Neural progenitor cell (in vitro differentiated cells): ENCODE measurements around the gene CRB2. TPM values are rescaled to one million over a fixed set of nuclear protein-coding genes. Genes with fewer than 3 reads are reported as not detected.

Experiments used
- DNase-seq: peaks from one replicate; pipeline ENCODE4 v3.0.0-alpha.2; 2016; ENCODE audit warnings: low spot score
- H2AFZ ChIP-seq: fragments of 200-600 bp; sonication (generic); replicated peaks from 2 replicates; pipeline ENCODE4 v1.6.1; 2016; ENCODE audit warnings: antibody characterized with exemption
- H3F3A ChIP-seq: fragments of 200-600 bp; sonication (generic); 2 replicates; pipeline ENCODE4 v1.6.1; 2016; ENCODE audit warnings: antibody characterized with exemption, low read depth
- H3K27ac ChIP-seq: fragments of 200-600 bp; sonication (generic); 2 replicates; pipeline ENCODE4 v1.5.1; 2016; ENCODE audit warnings: mild to moderate bottlenecking
- H3K27me3 ChIP-seq: fragments of 200-600 bp; sonication (generic); 2 replicates; pipeline ENCODE4 v1.6.1; 2016; ENCODE audit warnings: mild to moderate bottlenecking, moderate library complexity
- H3K36me3 ChIP-seq: fragments of 200-600 bp; sonication (generic); 2 replicates; pipeline ENCODE4 v1.5.1; 2016
- H3K4me1 ChIP-seq: fragments of 200-600 bp; sonication (generic); 2 replicates; pipeline ENCODE4 v1.6.1; 2016; ENCODE audit warnings: mixed run types
- H3K4me2 ChIP-seq: fragments of 200-600 bp; sonication (generic); 2 replicates; pipeline ENCODE4 v1.6.1; 2016
- H3K4me3 ChIP-seq: fragments of 200-600 bp; sonication (generic); 2 replicates; pipeline ENCODE4 v1.5.1; 2016
- H3K79me2 ChIP-seq: fragments of 200-600 bp; sonication (generic); 2 replicates; pipeline ENCODE4 v1.6.1; 2016; ENCODE audit warnings: low read depth
- H3K9ac ChIP-seq: fragments of 200-600 bp; sonication (generic); 2 replicates; pipeline ENCODE4 v1.6.1; 2016
- H3K9me3 ChIP-seq: fragments of 200-600 bp; sonication (generic); 2 replicates; pipeline ENCODE4 v1.5.1; 2016; ENCODE audit warnings: low read depth
- H4K20me1 ChIP-seq: fragments of 200-600 bp; sonication (generic); 2 replicates; pipeline ENCODE4 v1.6.1; 2016; ENCODE audit warnings: low read depth
- H3K27ac Mint-ChIP-seq: 3 replicates; pipeline ENCODE4 v1.8.0; 2021; ENCODE audit warnings: mixed read lengths
- H3K27me3 Mint-ChIP-seq: 2 replicates; pipeline ENCODE4 v1.8.0; 2022; ENCODE audit warnings: low read depth, mild to moderate bottlenecking, inconsistent platforms, moderate library complexity, mixed read lengths; ENCODE audit not compliant: insufficient read depth
- H3K36me3 Mint-ChIP-seq: 3 replicates; pipeline ENCODE4 v1.8.0; 2021; ENCODE audit warnings: mixed read lengths
- H3K4me1 Mint-ChIP-seq: 3 replicates; pipeline ENCODE4 v1.8.0; 2021; ENCODE audit warnings: mixed read lengths
- H3K4me3 Mint-ChIP-seq: 3 replicates; pipeline ENCODE4 v1.8.0; 2021; ENCODE audit warnings: mild to moderate bottlenecking, moderate library complexity, mixed read lengths
- H3K9me3 Mint-ChIP-seq: 3 replicates; pipeline ENCODE4 v1.8.0; 2020; ENCODE audit warnings: mixed read lengths
- CTCF ChIP-seq: fragments of 200-600 bp; sonication (generic); IDR thresholded peaks from 2 replicates; pipeline ENCODE4 v1.5.1; 2017; ENCODE audit warnings: antibody characterized with exemption, mild to moderate bottlenecking
- EZH2 ChIP-seq: fragments of 200-600 bp; sonication (generic); IDR thresholded peaks from 2 replicates; pipeline ENCODE4 v1.6.1; 2017; ENCODE audit warnings: antibody characterized with exemption, mild to moderate bottlenecking, moderate library complexity
- EZH2phosphoT487 ChIP-seq: fragments of 200-600 bp; sonication (generic); IDR thresholded peaks from 2 replicates; pipeline ENCODE4 v1.6.1; 2017; ENCODE audit warnings: antibody characterized with exemption
- total RNA-seq: library from RNA; depleted of rRNA; stranded (reverse); fragments of >200 nt; gene quantifications from 2 replicates; pipeline ENCODE4 v1.2.3, GENCODE V29; 2015; ENCODE audit warnings: low replicate concordance

The CRB2 gene
- total RNA-seq, 1 donor from 2014 or later = 18.5 TPM

DNA sequence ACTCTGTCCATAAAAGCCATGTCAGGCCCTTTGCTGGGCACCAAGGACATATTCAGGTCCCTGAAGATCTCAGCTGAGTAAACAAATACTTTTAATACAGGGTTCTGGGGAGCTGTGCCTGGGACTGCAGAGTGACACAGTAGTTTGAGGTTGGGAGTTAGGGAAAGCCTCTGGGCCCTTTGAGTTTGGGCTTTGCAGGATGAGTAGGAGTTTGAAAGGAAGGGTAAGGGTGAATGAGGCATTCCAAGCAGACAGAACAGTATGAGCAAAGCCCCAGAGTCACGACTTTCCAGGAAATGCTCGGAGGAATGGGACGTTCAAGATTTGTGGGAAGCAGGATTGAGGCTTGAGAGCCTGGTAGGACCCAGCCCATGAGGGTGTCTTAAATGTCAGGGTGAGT is 13.3 kb downstream of the CRB2 start:
- Histone ChIP-seq H3K36me3 (no peaks in the 10 kb centered on the region), H3K79me2 (peaks cover 11% of the 10 kb centered on the region), H4K20me1 (peaks cover 68% of the 10 kb centered on the region), H3K9ac (no peak overlapping the region), H3F3A (peaks cover 20% of the 10 kb centered on the region), H3K27ac (no peak overlapping the region), H2AFZ (no peak overlapping the region), H3K4me2 (no peak overlapping the region), H3K27me3 (peaks cover 13% of the 10 kb centered on the region), H3K4me1 (peaks cover 13% of the 10 kb centered on the region), H3K9me3 (no peaks in the 10 kb centered on the region), H3K4me3 (no peak overlapping the region)
- Mint-ChIP-seq H3K4me3 (no peak overlapping the region), H3K4me1 (peaks cover 35% of the 10 kb centered on the region), H3K9me3 (no peaks in the 10 kb centered on the region), H3K27me3 (peaks cover 9% of the 10 kb centered on the region), H3K36me3 (peaks cover 29% of the 10 kb centered on the region), H3K27ac (peak overlapping the region; percentile 35)
- TF ChIP-seq CTCF = no peak
- no peak for TF ChIP-seq EZH2phosphoT487
- TF ChIP-seq EZH2 = no peak
- DNase-seq = no peak

DNA sequence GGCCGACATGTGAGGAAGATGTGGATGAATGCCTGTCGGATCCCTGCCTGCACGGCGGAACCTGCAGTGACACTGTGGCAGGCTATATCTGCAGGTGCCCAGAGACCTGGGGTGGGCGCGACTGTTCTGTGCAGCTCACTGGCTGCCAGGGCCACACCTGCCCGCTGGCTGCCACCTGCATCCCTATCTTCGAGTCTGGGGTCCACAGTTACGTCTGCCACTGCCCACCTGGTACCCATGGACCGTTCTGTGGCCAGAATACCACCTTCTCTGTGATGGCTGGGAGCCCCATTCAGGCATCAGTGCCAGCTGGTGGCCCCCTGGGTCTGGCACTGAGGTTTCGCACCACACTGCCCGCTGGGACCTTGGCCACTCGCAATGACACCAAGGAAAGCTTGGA is 14.1 kb downstream of the CRB2 start:
- Mint-ChIP-seq H3K27me3 (peaks cover 11% of the 10 kb centered on the region), H3K4me3 (no peak overlapping the region)
- no peak overlapping the region for H3K27ac ChIP-seq

GRCh38 chr9:123370526-123371227 is 14.7 kb downstream of the CRB2 start:
- H3K4me1 ChIP-seq = peaks cover 20% of the 10 kb centered on the region
- peaks cover 13% of the 10 kb centered on the region for H3K27me3 ChIP-seq
- no peak for TF ChIP-seq CTCF
- no peak for TF ChIP-seq EZH2phosphoT487
- H2AFZ ChIP-seq = no peak overlapping the region
- H3K4me2 ChIP-seq = no peak overlapping the region
- no peak overlapping the region for H3K4me3 Mint-ChIP-seq
- DNase-seq = no peak
- H3K36me3 Mint-ChIP-seq = peaks cover 23% of the 10 kb centered on the region
- H3K36me3 ChIP-seq = no peaks in the 10 kb centered on the region
- H3K4me3 ChIP-seq = no peak overlapping the region
- no peaks in the 10 kb centered on the region for H3K9me3 ChIP-seq
- H3K79me2 ChIP-seq = no peaks in the 10 kb centered on the region
- no peaks in the 10 kb centered on the region for H3K9me3 Mint-ChIP-seq
- H3K27ac Mint-ChIP-seq = no peak overlapping the region
- H3K27me3 Mint-ChIP-seq = peaks cover 11% of the 10 kb centered on the region
- H3K4me1 Mint-ChIP-seq = peaks cover 37% of the 10 kb centered on the region
- no peak overlapping the region for H3K27ac ChIP-seq
- no peak overlapping the region for H3K9ac ChIP-seq
- peaks cover 15% of the 10 kb centered on the region for H3F3A ChIP-seq
- H4K20me1 ChIP-seq = peaks cover 63% of the 10 kb centered on the region

More for the DNA sequence above, 14.1 kb downstream of the CRB2 start:
- peaks cover 13% of the 10 kb centered on the region for H3K27me3 ChIP-seq
- no peaks in the 10 kb centered on the region for H3K36me3 ChIP-seq
- H3K4me3 ChIP-seq = no peak overlapping the region
- H4K20me1 ChIP-seq = peaks cover 68% of the 10 kb centered on the region
- H3K4me2 ChIP-seq = no peak overlapping the region
- peaks cover 19% of the 10 kb centered on the region for H3F3A ChIP-seq
- TF ChIP-seq EZH2 = no peak
- TF ChIP-seq CTCF = no peak
- no peak for TF ChIP-seq EZH2phosphoT487
- Mint-ChIP-seq H3K36me3 (peaks cover 28% of the 10 kb centered on the region), H3K27ac (no peak overlapping the region), H3K9me3 (no peaks in the 10 kb centered on the region), H3K4me1 (peaks cover 38% of the 10 kb centered on the region)
- H3K79me2 ChIP-seq = peaks cover 5% of the 10 kb centered on the region
- H3K9me3 ChIP-seq = no peaks in the 10 kb centered on the region
- DNase-seq = no peak
- H3K9ac ChIP-seq = no peak overlapping the region
- H3K4me1 ChIP-seq = peaks cover 14% of the 10 kb centered on the region
- no peak overlapping the region for H2AFZ ChIP-seq
